Activated B cell treated with CpG ODN at 0.5 μM for 24 hours (primary cell): ENCODE results near the gene WNT3A. TPM values are rescaled to one million over a fixed set of nuclear protein-coding genes. Genes with fewer than 3 reads are reported as not detected.

ENCODE experiments used
- ATAC-seq: fragments of 200-7000 bp; cut with Tn5 transposase; one replicate; pipeline ENCODE4 v1.10.0; 2021; ENCODE audit warnings: low read depth, mild to moderate bottlenecking, moderate library complexity
- CTCF ChIA-PET: fragments of 350-600 bp; sonication (Branson Sonifier 250); formaldehyde crosslinking; loops from one replicate; lab custom pipeline; 2021; ENCODE audit warnings: antibody characterized with exemption; lab: Charles Lee
- POLR2A ChIA-PET: fragments of 350-600 bp; sonication (Branson Sonifier 250); formaldehyde crosslinking; loops from one replicate; lab custom pipeline; 2021; ENCODE audit warnings: antibody characterized with exemption; lab: Charles Lee
- DNase-seq: peaks from one replicate; pipeline ENCODE4 v3.0.0; 2022
- H3K27ac Mint-ChIP-seq: one replicate; pipeline ENCODE4 v1.8.0; 2020; ENCODE audit warnings: mixed read lengths
- H3K27me3 Mint-ChIP-seq: one replicate; pipeline ENCODE4 v1.8.0; 2021; ENCODE audit warnings: mixed read lengths
- H3K36me3 Mint-ChIP-seq: one replicate; pipeline ENCODE4 v1.8.0; 2021; ENCODE audit warnings: low read depth, mixed read lengths
- H3K4me1 Mint-ChIP-seq: one replicate; pipeline ENCODE4 v1.8.0; 2021; ENCODE audit warnings: mixed read lengths
- H3K4me3 Mint-ChIP-seq: one replicate; pipeline ENCODE4 v1.8.0; 2020; ENCODE audit warnings: mild to moderate bottlenecking, mixed read lengths
- H3K9me3 Mint-ChIP-seq: one replicate; pipeline ENCODE4 v1.8.0; 2020; ENCODE audit warnings: mixed read lengths
- intact Hi-C: fragments of 100-400 bp; cut with micrococcal nuclease; formaldehyde crosslinking; loops from one replicate; pipeline ENCODE4 v1.15.1; 2024
- total RNA-seq: library from RNA; stranded (reverse); gene quantifications from 2 replicates; pipeline ENCODE4 v1.2.3, GENCODE V29; 2022
- TF ChIP-seq, protein P1 (sequence below): fragments of 200-600 bp; IDR thresholded peaks from one replicate; pipeline ENCODE4 v1.8.0; 2022; ENCODE audit warnings: antibody characterized with exemption, mild to moderate bottlenecking

WNT3A gene
- total RNA-seq, 1 donor from 2014 or later, result not detected

DNA sequence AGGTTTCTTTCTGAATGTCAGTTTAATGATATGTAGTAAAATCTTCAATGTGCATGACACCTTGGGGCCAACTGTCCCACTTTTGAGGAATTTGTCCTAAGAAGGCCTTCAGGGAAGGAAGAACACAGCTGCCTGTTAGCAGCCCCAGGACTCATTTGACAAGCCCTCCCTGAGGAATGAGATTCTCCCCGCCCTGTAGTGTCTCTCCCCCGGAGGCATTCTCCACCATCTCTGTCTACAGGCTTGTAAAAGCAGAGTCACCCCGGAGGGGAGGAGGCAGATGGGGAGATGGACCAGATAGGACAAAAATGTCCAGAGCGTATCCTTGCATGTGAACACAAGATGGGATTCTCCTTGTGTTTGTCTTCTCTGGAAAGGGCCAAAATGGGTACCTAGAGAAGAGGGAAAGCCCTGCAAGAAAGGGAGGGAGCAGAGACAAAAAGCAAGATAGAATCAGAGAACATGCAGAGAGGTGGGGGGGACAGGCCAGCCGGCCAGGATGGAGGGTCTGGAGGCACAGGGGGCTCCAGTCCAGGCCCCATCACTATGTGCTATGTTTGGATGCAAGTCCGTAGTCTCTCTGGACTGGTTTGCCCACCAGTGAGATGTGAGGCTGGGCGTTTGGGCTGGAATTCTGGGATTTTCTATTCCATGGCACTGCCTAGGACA is 12.0 kb upstream of the WNT3A start:
- Mint-ChIP-seq H3K27me3 (peaks cover 11% of the 10 kb centered on the region), H3K9me3 (peaks cover 12% of the 10 kb centered on the region), H3K36me3 (no peaks in the 10 kb centered on the region), H3K4me1 (no peaks in the 10 kb centered on the region), H3K27ac (no peak overlapping the region), H3K4me3 (no peak overlapping the region)
- POLR2A ChIA-PET, result no interaction called here
- TF ChIP-seq, protein P1, sequence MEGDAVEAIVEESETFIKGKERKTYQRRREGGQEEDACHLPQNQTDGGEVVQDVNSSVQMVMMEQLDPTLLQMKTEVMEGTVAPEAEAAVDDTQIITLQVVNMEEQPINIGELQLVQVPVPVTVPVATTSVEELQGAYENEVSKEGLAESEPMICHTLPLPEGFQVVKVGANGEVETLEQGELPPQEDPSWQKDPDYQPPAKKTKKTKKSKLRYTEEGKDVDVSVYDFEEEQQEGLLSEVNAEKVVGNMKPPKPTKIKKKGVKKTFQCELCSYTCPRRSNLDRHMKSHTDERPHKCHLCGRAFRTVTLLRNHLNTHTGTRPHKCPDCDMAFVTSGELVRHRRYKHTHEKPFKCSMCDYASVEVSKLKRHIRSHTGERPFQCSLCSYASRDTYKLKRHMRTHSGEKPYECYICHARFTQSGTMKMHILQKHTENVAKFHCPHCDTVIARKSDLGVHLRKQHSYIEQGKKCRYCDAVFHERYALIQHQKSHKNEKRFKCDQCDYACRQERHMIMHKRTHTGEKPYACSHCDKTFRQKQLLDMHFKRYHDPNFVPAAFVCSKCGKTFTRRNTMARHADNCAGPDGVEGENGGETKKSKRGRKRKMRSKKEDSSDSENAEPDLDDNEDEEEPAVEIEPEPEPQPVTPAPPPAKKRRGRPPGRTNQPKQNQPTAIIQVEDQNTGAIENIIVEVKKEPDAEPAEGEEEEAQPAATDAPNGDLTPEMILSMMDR, result no peak
- ATAC-seq (no peak), DNase-seq (no peak)
- intact Hi-C loops, result no loop called here
- CTCF ChIA-PET, result no interaction called here

DNA sequence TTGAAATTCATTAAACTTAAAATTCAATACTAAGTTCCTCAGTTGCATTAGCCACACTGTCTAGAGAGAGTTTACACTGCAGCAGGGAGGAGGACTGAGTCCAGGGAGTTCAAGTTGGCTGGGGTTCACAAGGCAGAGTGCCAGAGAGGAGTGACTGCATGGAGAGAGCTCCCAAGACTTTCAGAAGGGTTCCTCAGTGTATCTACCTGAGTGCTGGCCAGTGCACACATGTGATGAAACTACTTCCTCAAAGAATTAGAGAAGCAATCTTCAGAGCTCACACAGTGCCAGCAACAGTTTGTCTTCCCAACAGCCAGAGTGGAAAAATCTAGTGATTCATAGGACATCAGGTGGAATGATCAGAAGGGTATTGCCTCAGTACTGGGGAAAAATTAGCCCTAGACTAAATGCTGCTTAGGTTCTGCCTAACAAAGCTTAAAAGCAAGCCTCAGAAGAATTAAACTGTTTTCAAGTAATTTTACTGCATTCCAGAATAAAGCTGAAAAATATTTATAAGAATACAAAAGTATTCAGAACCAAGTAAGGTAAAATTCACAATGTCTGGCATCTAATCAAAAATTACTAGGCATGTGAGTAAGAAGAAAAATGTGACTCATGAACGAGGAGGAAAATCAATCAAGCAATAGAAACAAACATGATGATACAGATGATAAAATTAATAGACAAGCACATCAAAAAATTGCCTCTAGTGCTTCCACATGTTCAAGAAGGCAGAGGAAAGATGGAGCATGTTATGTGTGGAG is 10.4 kb upstream of the WNT3A start:
- Mint-ChIP-seq H3K27ac (no peak overlapping the region), H3K27me3 (peaks cover 10% of the 10 kb centered on the region), H3K4me1 (no peaks in the 10 kb centered on the region), H3K9me3 (peaks cover 12% of the 10 kb centered on the region), H3K36me3 (no peaks in the 10 kb centered on the region), H3K4me3 (no peak overlapping the region)
- ChIA-PET CTCF (interaction anchor here (1.1 kb wide), 1 partner anchor 515 kb away, joined by 3 read pairs; no protein-coding TSS in a partner anchor), POLR2A (no interaction called here)
- ATAC-seq (no peak), DNase-seq (no peak)
- TF ChIP-seq, protein P1, result no peak
- intact Hi-C loops, result no loop called here

DNA sequence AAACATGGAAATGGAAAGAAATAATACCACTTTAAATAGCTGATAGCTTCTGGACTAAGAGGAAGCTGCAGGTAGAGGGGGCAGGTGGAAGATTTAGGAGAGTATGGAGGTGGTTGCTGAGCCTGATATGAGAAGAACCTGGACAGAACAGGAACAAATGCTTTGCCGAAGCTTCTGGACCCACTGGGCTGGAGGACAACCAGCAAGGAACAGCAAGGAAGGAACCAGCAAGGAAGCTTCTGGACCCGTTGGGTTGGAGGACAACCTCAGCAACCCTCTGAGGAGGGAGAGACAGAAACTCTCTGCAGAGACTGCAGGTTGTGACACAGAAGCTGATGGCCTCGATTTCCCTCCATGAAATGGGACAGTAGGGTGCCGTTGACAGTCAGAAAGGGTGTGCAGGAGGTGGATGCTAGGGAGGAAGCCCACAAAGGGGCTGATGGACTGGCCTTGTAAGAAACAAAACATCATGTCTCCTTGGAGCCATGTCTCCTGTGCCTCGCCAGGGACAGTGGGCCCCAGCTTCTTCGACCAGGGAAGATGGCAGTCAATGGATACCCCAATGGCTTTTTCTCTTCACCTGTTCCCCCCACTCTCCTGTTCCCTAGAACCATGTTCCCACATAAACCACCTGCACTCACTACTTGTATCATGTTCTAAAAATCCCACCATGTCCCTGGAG is 8.3 kb upstream of the WNT3A start:
- Mint-ChIP-seq H3K27ac (no peak overlapping the region), H3K27me3 (peaks cover 23% of the 10 kb centered on the region), H3K4me3 (no peak overlapping the region), H3K4me1 (no peaks in the 10 kb centered on the region), H3K9me3 (peaks cover 12% of the 10 kb centered on the region), H3K36me3 (no peaks in the 10 kb centered on the region)
- POLR2A ChIA-PET, result no interaction called here
- ATAC-seq (no peak), DNase-seq (no peak)
- TF ChIP-seq, protein P1, result no peak
- intact Hi-C loops, result loop anchor here (1.0 kb wide), 2 partner anchors 168 to 517 kb away; no protein-coding TSS in a partner anchor
- CTCF ChIA-PET, result interaction anchor here (0.7 kb wide), 1 partner anchor 12 kb away, joined by 3 read pairs; no protein-coding TSS in a partner anchor

DNA sequence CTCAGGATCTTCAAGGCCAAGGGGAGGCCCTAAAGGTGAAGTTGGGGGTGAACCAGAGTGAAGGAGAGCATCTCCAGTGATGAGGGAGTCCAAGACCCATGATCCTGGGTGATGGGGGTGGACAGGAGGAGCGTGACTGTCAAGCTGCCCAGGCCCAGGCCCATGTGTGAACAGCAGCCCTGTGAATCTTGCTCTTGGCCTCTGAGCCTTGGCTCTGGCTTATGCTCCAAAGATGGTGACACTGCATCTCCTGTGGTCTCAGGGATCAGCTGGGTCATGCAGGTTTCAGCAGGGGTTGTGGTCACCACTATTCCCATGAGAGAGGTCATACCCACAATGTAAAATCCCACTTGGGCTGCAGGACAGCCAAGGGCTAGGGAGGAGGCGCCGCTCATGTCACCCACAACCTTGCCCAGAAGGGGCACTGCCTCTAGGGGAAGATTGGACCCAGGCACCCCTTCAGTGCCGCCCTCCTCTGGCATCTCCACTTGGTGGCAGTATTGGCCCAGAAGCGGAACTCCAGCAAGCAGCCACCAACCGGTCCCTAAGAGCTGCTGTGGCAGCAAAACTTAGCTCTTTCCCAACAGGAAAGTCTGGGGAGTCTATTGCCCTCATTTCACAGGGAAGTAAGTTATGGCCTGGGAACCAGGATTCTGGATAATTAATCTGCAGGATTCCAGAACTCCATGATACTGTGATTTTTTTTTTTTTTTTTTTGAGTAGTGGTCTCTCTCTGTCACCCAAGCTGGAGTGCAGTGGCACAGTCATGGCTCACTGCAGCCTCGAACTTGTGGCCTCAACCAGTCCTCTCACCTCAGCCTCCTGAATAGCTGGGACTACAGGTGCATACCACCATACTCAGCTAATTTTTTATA is 7.5 kb upstream of the WNT3A start:
- intact Hi-C loops, result loop anchor here (1.0 kb wide), 2 partner anchors 167 to 516 kb away; no protein-coding TSS in a partner anchor

More for the DNA sequence above, 7.5 kb upstream of the WNT3A start:
- H3K27ac Mint-ChIP-seq, result no peak overlapping the region
- TF ChIP-seq, protein P1, result no peak
- peaks cover 12% of the 10 kb centered on the region for H3K9me3 Mint-ChIP-seq
- H3K4me1 Mint-ChIP-seq, result no peaks in the 10 kb centered on the region
- ChIA-PET CTCF (interaction anchor here (0.7 to 1.2 kb wide), 6 partner anchors 89 to 516 kb away, joined by 3 to 11 read pairs (median 4); no protein-coding TSS in a partner anchor), POLR2A (interaction anchor here (0.7 to 1.0 kb wide), 2 partner anchors 75 to 458 kb away, joined by 3 to 8 read pairs; a partner anchor contains a TSS)
- no peaks in the 10 kb centered on the region for H3K36me3 Mint-ChIP-seq
- H3K27me3 Mint-ChIP-seq, result peaks cover 26% of the 10 kb centered on the region
- ATAC-seq (peak; percentile 95), DNase-seq (peak; percentile 40)
- no peak overlapping the region for H3K4me3 Mint-ChIP-seq
